ENCODE measurements around the gene HNRNPL.
"Not testable (repeated sequence)": the region's sequence is repeated elsewhere in the genome, so short reads cannot be mapped to it uniquely, and the experiment has no call there.

Gene HNRNPL

DNA sequence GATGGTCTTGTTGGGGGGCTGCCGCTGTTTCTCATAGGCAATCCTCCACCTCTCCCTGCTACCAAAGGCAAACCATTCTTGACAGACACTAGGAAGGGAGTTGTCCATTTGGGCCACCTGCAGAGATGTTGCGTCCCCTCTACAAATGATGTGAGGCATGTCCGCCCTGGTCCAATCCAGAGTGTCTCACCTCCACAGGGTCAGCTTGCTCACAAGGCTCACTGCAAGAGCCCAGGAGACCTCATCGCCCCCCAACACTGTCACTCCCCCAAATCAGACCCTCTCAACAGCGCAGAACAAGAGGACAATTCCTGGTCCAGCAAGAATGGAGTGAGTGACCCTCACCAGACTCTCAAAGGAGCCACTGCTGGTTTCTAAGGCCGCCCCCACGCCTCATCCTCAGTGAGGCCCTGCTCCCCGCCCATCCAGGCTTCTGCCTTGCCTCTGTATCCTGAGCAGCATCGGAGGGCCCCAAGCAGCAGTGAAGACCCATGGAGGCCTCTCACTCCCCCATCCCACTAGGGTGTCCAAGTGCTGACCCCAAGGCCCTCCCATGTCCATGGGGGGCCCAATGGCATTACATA is 6.5 kb downstream of the HNRNPL start:
- no peak for DNase-seq

DNA sequence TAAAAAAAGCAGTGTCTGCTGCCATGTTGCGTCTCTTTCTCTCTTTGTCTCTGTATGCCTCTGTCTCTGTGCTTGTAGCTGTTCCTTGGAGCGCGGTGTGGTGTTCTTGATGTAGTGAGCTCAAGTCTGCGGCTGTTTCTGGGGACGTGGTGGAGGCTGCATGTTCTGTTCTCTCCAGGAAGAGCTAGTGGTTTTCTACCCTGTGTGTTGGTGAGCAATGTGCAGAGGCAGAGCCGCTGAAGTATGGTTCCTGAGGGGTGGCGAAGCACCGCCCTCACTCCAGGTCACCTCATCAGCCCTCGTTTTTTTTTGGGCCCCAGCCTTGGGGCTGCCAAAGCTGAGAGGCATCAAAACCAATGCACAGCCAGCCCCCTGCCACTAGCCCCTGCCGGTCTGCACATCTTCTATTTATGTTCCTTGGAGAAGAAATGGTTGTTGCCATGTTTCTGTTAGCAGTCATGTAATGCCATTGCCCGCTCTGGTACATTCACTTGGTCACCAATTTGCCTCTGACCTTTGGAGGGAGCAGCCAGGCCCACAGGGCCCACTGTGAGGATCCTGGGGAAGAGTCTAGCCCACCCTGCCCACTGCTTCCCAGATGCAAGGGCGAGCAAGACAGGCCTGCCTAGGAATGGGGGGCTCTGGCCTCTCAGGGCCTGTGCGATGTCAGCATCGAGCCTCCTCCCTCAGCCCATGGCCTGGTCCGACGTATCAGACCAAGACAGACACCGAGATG is 7.2 kb downstream of the HNRNPL start:
- DNase-seq: no peak

- DNase-seq: no peak
These were observed 7.9 kb downstream of the HNRNPL start for GRCh38 chr19:38841787-38842438.

GRCh38 chr19:38841180-38841766 is 8.5 kb downstream of the HNRNPL start:
- DNase-seq: no peak

- no peak for DNase-seq
These were observed 9.2 kb downstream of the HNRNPL start for GRCh38 chr19:38840583-38840968.

DNA sequence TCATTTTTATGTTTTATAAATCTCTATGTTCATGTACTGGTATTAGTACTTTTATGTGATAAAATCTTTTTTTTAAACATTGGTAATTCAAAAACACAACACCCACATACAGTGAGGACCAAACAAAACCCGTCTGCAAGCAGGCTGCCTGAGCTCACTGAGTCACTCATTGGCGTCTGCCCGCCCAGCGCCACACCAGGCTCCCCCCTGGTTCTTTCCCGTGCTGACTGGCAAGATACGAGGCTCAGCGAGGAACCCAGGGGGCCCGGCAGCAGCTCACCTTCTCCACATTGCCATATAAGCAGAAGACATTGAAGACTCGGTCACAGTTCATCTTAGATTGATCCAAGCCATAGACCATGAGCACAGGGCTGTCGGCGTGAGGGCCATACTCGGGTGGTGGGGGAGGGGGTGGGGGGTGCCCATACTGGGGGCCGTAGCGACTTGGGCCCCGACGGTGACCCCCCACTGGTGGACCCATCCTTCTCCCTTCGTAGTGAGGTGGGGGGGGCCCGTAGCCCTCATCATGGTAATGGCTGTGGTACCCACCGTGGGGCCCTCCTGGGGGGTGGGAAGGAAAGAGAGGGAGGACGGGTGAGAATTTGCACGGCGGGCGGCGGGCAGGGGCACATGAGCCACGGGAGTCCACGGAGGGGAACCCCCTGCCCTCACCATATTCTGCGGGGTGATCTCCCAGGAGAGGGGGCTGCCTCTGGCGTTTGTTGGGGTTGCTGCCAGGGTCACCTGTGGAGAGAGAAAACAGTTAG is 9.8 kb downstream of the HNRNPL start:
- no peak for DNase-seq

DNA sequence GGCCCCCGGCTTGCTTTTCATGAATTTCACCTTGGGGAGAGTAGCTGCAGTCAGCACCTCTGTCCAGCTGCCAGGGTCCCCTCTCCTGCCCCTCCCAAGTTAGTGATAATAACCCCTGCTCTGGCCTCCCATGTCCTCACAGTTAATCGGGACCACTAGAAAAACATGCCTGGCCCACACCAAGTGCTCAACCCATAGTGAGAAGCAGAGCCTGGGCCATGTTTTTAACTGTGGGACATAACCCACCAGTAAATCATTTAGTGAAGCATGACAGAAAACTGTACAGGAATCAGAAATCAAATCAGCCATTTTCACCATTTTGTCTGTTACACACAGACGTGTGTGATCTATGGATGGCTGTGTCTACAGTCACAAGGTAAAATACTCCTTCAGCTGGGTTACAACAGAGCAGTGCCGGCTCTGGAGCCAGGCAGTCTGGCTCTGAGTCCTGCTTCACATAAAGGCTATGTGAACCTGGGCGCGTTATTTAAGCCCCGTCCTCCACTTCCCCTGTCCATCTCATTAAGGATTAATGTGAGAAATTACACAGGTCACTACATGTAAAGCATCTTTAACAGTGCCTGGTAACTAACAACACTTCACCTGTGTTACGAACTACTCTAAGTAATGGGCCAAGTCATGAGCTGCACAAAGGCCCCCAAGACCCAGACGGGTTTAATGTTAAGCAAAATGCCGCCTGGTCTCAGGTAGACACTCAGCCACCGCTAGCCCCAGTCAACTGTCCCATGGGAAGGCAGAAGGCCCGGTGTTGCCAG is 10.6 kb downstream of the HNRNPL start:
- DNase-seq: no peak

GRCh38 chr19:38838208-38838985 is 11.4 kb downstream of the HNRNPL start:
- DNase-seq: no peak

DNA sequence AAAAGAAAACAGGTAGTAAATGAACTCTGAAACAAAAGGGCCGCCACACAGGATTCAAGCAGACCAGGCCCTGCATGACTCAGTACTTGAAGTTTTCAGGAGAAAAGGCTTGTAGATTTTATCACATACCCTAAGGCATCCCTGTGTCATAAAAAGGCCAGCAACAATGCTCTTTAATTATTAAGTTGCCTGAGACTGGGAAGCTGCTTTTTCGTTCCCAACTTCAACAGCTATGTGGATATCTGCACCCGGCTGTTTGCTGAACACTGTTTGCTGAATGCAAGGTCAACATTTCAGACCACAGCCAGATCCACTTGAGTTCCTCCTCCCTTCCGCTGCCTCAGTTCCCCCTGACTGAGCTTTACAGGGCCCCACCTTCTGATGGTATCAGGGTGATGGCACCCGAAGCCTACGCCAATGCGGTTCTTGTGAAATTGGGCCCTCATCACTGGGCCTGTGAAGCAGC is 12.1 kb downstream of the HNRNPL start:
- DNase-seq: no peak

DNA sequence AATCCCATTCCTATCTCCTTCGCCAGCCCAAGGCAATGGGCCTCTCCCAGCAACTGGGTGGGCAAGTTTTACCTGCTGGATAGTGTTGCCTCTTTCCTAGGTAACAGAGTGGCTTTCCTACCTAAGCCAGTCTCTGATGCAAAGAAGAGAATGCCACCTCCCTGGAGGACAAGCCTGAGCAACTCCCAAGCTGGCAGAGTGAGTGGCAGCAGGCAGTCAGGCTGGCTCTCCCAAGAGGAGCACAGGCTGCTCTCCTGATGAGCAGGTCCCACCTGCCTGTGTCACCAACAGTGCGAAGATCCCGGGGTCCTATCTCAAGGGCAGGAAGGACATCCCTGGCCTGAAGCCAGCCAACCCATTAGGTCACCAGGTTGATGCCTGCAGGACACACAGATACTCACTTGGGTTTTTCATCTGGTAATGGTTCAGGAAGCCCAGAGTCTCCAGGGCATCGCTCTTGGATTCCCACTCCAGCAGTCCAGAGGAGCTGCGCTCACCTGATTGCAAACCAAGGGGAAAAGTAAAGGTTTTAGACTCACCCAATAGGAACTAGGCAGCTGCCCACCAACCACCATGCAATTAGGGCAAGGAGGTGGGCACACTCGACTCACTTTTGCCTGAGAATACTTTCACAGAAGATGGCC is 12.7 kb downstream of the HNRNPL start:
- DNase-seq: no peak

DNA sequence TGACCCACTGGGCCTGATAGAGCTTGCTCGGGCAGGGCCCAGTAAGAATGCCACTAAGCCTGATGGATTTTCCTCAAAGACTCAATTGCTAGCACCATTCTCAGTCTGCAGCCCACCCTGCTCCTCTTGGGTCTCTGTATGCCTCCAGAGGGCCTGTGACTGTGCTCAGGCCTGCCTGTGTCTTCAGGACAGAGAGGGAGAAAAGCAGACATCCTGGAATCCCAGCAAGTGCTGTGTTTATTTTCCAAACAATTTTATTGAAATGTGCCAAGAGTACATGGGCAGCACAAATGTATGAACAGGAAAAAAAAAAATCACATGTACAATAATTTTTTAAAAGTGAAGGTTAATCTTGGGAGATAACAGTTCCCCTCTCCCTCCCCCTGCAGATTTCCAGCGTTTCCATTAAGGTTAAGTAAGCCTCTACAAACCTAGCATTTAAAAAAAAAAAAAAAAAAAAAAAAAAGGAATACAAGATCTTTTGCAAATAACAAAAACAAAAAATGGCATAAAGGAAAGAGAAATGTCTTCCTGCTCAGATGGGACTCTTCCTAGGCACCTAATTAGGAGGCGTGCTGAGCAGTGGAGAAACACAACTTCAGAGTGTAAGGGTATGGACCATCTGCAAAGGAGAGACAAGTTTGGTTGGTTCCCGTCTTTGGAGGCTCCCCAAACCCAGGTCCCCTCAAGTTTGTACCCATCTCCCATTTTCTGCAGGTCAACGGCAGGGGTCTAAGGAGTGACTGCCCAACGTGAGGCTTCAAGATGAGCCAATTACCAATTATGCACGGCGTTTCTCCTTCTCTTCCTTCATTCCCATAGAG is 13.4 kb downstream of the HNRNPL start:
- no peak for DNase-seq

GRCh38 chr19:38834590-38834989 is 15.2 kb downstream of the HNRNPL start:
- DNase-seq: no peak

DNA sequence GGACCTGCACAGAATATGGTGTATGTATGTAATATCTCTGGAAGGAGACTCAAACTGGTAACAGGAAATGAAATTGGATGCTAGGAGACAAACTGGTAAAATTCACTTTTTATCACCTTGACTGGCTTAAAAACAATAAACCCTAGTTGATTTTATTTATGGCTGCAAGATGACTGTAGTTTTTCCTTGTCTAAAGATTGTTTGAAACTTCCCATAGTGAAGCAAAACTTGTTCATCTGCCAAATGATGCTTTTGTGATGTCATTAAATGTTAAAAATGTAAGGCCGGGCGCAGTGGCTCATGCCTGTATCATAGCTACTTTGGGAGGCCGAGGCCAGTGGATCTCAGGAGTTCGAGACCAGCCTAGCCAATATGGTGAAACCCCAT is 15.7 kb downstream of the HNRNPL start:
- no peak for DNase-seq

DNA sequence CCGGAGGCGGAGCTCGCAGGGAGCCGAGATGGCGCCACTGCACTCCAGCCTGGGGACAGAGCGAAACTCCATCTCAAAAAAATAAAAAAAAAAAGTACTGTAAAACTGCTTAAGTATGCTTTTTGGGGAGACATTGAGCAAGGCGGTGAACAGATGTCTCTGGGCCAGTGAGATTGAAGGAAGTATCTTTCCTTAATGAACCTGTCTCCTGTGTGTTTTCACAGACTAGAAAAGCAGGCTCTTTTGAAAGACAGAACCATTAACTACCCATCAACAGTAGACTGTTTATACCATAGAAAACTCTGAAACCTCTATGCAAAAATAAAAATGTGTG is 16.7 kb downstream of the HNRNPL start:
- DNase-seq: no peak

DNA sequence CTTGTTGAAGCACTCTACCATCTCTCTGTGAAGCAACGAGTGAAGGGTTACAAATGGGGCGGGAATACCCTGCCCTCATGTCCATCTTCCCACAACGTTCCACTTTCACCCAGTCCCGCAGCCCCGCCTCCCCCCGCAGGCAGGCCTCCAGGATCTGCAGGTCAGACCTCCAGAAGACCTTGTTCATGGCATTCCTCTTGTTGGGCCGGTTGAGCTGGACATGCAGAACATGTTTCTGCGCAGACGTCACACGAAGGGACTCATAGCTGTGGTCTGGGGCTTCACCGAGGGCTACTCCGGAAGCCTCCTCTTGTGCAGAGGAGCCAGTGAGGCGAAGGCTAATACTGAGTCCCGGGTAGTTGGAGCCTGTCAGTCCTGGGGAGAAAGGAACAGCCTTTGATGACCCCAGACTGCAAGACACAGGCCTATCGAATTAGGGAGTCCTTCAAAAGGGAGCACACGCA is 18.6 kb downstream of the HNRNPL start:
- no peak for DNase-seq

DNA sequence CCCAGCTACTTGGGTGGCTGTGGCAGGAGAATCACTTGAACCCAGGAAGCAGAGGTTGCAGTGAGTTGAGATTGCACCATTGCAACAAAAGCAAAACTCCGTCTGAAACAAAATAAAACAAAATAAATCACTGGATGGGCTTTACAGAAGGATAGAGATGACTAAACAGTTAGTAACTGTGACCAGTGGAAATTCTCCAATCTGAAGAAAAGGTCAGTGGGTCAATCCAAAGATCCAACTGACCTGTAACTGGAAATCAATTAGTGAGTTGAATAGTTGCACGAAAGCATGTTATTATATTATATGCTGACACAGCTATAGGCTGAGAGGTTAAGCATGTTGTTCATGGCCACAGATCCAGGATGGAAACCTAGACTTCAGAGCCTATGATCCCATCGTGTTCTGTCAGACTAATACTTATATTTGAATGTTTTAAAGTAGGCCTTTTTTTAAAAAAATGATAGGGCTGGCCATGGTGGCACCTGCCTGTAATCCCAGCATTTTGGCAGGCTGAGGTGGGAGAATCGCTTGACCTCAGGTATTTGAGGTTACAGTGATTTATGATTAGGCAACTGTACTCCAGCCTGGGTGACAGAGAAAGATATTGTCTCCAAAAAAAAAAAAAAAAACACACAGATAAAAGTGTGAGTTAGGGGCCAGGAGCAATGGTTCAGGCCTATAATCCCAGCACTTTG is 19.6 kb downstream of the HNRNPL start:
- no peak for DNase-seq

- not testable (repeated sequence) for DNase-seq
These were observed 20.6 kb downstream of the HNRNPL start for GRCh38 chr19:38829203-38829602.

DNA sequence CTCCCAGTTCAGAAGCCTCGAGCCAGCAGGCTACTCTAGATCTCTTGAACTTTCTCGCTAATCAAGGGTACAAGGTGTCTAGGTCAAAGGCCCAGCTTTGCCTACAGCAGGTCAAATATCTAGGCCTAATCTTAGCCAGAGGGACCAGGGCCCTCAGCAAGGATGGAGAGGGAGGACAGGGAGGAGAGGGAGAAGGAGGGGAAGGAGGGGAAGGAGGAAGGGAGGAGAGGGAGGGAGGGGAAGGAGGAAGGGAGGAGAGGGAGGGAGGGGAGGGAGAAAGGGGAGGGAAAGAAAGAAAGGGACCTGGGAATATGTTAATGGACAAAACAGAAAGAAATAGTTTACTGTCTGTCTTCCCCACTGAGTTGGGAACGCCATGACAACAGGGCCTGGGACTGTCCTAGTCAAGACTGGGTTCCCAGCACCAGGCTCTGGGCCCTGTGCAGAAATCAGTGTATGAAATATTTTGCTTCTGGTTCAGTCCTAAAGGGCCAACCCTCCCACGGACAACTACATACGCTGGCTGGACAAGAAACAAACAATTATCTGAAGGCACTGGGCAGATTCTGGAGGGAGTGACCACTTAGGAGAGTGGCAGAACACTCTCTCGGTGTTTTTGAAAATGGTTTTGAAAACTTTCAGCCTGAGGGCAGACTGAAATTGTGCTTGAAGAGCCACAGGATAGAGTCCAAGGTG is 22.8 kb downstream of the HNRNPL start:
- DNase-seq: no peak

DNA sequence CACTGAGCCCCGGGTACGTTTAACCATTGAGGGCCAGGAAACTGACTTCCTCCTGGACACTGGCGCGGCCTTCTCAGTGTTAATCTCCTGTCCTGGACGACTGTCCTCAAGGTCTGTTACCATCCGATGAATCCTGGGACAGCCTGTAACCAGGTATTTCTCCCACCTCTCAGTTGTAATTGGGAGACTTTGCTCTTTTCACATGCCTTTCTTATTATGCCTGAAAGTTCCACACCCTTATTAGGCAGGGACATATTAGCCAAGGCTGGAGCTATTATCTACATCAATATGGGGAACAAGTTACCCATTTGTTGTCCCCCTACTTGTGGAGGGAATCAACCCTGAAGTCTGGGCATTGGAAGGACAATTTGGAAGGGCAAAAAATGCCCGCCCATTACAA is 23.9 kb downstream of the HNRNPL start:
- DNase-seq: not testable (repeated sequence)

Measured in right forelimb (tissue), 1 donor.